ENCODE measurements around the gene UBAP1L. TPM values are rescaled to one million over a fixed set of nuclear protein-coding genes. Genes with fewer than 3 reads are reported as not detected.
"Not testable (repeated sequence)": the region's sequence is repeated elsewhere in the genome, so short reads cannot be mapped to it uniquely, and the experiment has no call there.

UBAP1L gene
- polyA plus RNA-seq, 1 donor (not counting 4 experiments of a cell fraction or from before 2014, with no cell fraction given), result 0.55 TPM

- H3K4me2 ChIP-seq (ENCODE audit: control insufficient read depth, extremely low read depth, insufficient read depth, low read depth, low read length), result no peak overlapping the region
- DNase-seq (ENCODE audit: low read depth, low spot score) (no peak), FAIRE-seq (peak; percentile 78)
- dilution Hi-C loops (cut with MboI; ENCODE audit: extremely low pct_ligation_motif_present, low sequenced_read_pairs), result no loop called here
- H3K27me3 ChIP-seq (ENCODE audit: control insufficient read depth, extremely low read depth, insufficient read depth, low read length), result no peaks in the 10 kb centered on the region
- H3K9ac ChIP-seq (ENCODE audit: control insufficient read depth, extremely low read depth, insufficient read depth, low read length), result no peak overlapping the region
- H3K4me3 ChIP-seq (ENCODE audit: control insufficient read depth in 2 of 3, extremely low read depth in 1 of 3, insufficient read depth in 2 of 3, low read depth in 1 of 3, low read length in 3 of 3), result no peak overlapping the region
- no peak overlapping the region for H3K27ac ChIP-seq (ENCODE audit: control insufficient read depth, insufficient read depth, low read length)
- no peaks in the 10 kb centered on the region for H3K79me2 ChIP-seq (ENCODE audit: control insufficient read depth, insufficient read depth, low read length)
- peaks cover 15 to 25% of the 10 kb centered on the region in 2 experiments for H3K36me3 ChIP-seq (ENCODE audit: control insufficient read depth in 2 of 2, extremely low read depth in 1 of 2, insufficient read depth in 2 of 2, low read length in 2 of 2)
- H4K20me1 ChIP-seq (ENCODE audit: control insufficient read depth, extremely low read depth, insufficient read depth, low read length), result no peaks in the 10 kb centered on the region
- H3K4me1 ChIP-seq (ENCODE audit: control insufficient read depth, extremely low read depth, insufficient read depth, low read length), result no peaks in the 10 kb centered on the region
- TF ChIP-seq EZH2 (IDR thresholded peaks at IDR 0.05; ENCODE audit: low read length) (no peak), CTCF (optimal IDR thresholded peaks at IDR 0.05 in 1 of 3, IDR thresholded peaks at IDR 0.05 in 1 of 3, conservative IDR thresholded peaks at IDR 0.05 in 1 of 3; ENCODE audit: extremely low read depth in 1 of 3, insufficient read depth in 2 of 3, low read length in 3 of 3) (peak; percentile 78 to 91 (median 89))
- H3K9me3 ChIP-seq (ENCODE audit: control insufficient read depth, low read depth, low read length), result no peaks in the 10 kb centered on the region
- H3K9me1 ChIP-seq (ENCODE audit: control insufficient read depth, extremely low read depth, insufficient read depth, low read length), result no peaks in the 10 kb centered on the region
- no peak overlapping the region for H2AFZ ChIP-seq (ENCODE audit: control insufficient read depth, low read length)
Measured at GRCh38 chr15:65101411-65101890, 13.5 kb downstream of the UBAP1L start.

GRCh38 chr15:65100442-65100841 is 14.6 kb downstream of the UBAP1L start:
- H3K9me3 ChIP-seq (ENCODE audit: control insufficient read depth, low read depth, low read length), result no peaks in the 10 kb centered on the region

GRCh38 chr15:65099801-65100200 is 15.2 kb downstream of the UBAP1L start:
- FAIRE-seq; H3K4me1 ChIP-seq (ENCODE audit: control insufficient read depth, extremely low read depth, insufficient read depth, low read length); DNase-seq (ENCODE audit: low read depth, low spot score); dilution Hi-C loops (cut with MboI; ENCODE audit: extremely low pct_ligation_motif_present, low sequenced_read_pairs); H3K79me2 ChIP-seq (ENCODE audit: control insufficient read depth, insufficient read depth, low read length); H3K27me3 ChIP-seq (ENCODE audit: control insufficient read depth, extremely low read depth, insufficient read depth, low read length); H4K20me1 ChIP-seq (ENCODE audit: control insufficient read depth, extremely low read depth, insufficient read depth, low read length); H3K4me3 ChIP-seq (ENCODE audit: control insufficient read depth in 2 of 3, extremely low read depth in 1 of 3, insufficient read depth in 2 of 3, low read depth in 1 of 3, low read length in 3 of 3); H3K4me2 ChIP-seq (ENCODE audit: control insufficient read depth, extremely low read depth, insufficient read depth, low read depth, low read length); H3K27ac ChIP-seq (ENCODE audit: control insufficient read depth, insufficient read depth, low read length); H2AFZ ChIP-seq (ENCODE audit: control insufficient read depth, low read length); H3K9ac ChIP-seq (ENCODE audit: control insufficient read depth, extremely low read depth, insufficient read depth, low read length); H3K9me3 ChIP-seq (ENCODE audit: control insufficient read depth, low read depth, low read length); H3K9me1 ChIP-seq (ENCODE audit: control insufficient read depth, extremely low read depth, insufficient read depth, low read length): not testable (repeated sequence)
- peaks cover 12 to 25% of the 10 kb centered on the region in 2 experiments for H3K36me3 ChIP-seq (ENCODE audit: control insufficient read depth in 2 of 2, extremely low read depth in 1 of 2, insufficient read depth in 2 of 2, low read length in 2 of 2)

More at GRCh38 chr15:65100442-65100841, 14.6 kb downstream of the UBAP1L start:
- FAIRE-seq (no peak), DNase-seq (ENCODE audit: low read depth, low spot score) (no peak)
- H3K36me3 ChIP-seq (ENCODE audit: control insufficient read depth in 2 of 2, extremely low read depth in 1 of 2, insufficient read depth in 2 of 2, low read length in 2 of 2), result peaks cover 12 to 25% of the 10 kb centered on the region in 2 experiments
- no peaks in the 10 kb centered on the region for H3K4me1 ChIP-seq (ENCODE audit: control insufficient read depth, extremely low read depth, insufficient read depth, low read length)
- H2AFZ ChIP-seq (ENCODE audit: control insufficient read depth, low read length), result no peak overlapping the region
- H4K20me1 ChIP-seq (ENCODE audit: control insufficient read depth, extremely low read depth, insufficient read depth, low read length), result no peaks in the 10 kb centered on the region
- no peaks in the 10 kb centered on the region for H3K27me3 ChIP-seq (ENCODE audit: control insufficient read depth, extremely low read depth, insufficient read depth, low read length)
- no peaks in the 10 kb centered on the region for H3K9me1 ChIP-seq (ENCODE audit: control insufficient read depth, extremely low read depth, insufficient read depth, low read length)
- H3K27ac ChIP-seq (ENCODE audit: control insufficient read depth, insufficient read depth, low read length), result no peak overlapping the region
- no peak overlapping the region for H3K9ac ChIP-seq (ENCODE audit: control insufficient read depth, extremely low read depth, insufficient read depth, low read length)
- no peak overlapping the region for H3K4me2 ChIP-seq (ENCODE audit: control insufficient read depth, extremely low read depth, insufficient read depth, low read depth, low read length)
- H3K4me3 ChIP-seq (ENCODE audit: control insufficient read depth in 2 of 3, extremely low read depth in 1 of 3, insufficient read depth in 2 of 3, low read depth in 1 of 3, low read length in 3 of 3), result no peak overlapping the region
- dilution Hi-C loops (cut with MboI; ENCODE audit: extremely low pct_ligation_motif_present, low sequenced_read_pairs), result no loop called here
- no peak for TF ChIP-seq EZH2 (IDR thresholded peaks at IDR 0.05; ENCODE audit: low read length)
- TF ChIP-seq CTCF (optimal IDR thresholded peaks at IDR 0.05 in 1 of 3, IDR thresholded peaks at IDR 0.05 in 1 of 3, conservative IDR thresholded peaks at IDR 0.05 in 1 of 3; ENCODE audit: extremely low read depth in 1 of 3, insufficient read depth in 2 of 3, low read length in 3 of 3), result no peak
- no peaks in the 10 kb centered on the region for H3K79me2 ChIP-seq (ENCODE audit: control insufficient read depth, insufficient read depth, low read length)

Measured in keratinocyte (primary cell).